CD1c-positive myeloid dendritic cell (primary cell): ENCODE results near the gene RHCE.
"Not testable (repeated sequence)": the region's sequence is repeated elsewhere in the genome, so short reads cannot be mapped to it uniquely, and the experiment has no call there.

Source experiments
- DNase-seq: peaks from one replicate; pipeline ENCODE4 v3.0.0-alpha.2; 2016; ENCODE audit errors: extremely low spot score

The RHCE gene

DNA sequence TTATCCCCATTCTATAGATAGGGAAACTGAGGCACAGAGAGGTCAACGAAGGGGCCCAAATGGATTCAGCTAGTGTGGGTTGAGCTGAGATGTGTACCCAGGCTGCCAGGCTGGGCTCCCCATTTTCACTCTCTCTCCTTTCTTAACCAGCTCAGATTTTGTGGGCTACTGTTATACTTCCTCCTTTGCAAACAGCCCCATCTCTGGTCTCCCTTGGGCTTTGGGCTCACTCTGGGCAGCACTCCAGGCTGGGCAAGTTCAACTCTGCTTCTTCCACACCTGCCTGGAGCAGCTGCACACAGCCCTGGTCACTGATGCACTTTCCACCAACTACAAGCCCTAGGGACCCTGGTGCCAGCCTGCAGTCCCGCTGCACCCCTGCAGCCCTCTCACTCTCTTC is 22.5 kb downstream of the RHCE start:
- DNase-seq = not testable (repeated sequence)

DNA sequence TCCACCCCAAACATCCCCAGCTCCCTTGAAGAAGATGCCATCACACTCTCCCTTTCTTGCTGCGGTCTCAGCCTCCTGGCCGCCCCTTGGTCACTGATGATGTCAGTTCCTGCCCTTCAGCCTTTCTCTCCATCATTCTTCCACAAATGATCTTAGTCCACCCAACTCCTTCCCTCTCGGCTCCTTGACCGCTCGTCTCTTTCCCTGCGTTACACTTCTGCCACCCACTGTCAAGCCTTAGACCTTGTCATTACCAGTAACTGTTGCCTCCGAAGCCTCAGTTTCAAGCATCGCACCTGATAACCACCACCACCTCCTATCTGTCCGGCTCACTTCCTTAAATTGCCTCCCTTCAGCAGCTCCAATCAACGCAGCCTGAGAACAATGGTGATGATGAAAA is 23.1 kb downstream of the RHCE start:
- not testable (repeated sequence) for DNase-seq

DNA sequence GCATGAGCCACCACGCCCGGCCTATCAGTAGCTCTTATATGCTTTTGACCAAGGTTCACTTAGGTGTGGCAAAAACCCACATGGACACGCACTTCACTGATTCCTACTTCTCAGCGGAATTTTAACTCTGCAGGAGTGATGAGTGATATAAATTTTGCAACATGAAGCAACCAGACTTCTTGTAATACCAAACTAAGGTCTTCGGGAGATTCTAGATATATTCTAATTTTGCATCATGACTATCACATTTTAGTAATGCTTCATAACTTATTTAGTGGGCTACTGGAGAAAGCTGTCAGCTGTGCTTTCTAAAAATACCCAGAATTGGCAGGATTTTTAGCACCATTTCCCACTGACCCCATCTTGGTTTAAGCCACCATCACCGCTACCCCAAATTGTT is 27.8 kb downstream of the RHCE start:
- no peak for DNase-seq

DNA sequence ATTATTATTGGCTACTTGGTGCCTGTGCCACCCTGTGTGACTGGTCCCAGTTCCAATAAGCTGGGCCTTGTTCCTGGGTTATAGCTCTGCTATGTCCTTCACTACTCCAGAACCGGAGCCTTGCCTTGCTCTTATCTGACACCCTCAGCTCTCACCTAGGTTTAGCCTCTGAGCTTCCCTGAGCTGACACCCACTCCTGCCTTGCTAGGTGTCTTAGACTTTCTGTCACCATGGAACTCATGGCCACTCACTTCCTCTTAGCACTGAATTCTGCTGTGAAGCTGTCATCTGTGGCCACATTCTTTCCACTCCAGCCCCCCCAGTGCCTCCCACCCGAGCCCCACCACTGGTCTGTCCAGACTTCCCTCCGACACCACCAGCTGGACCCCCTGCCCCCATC is 30.9 kb downstream of the RHCE start:
- DNase-seq = not testable (repeated sequence)

DNA sequence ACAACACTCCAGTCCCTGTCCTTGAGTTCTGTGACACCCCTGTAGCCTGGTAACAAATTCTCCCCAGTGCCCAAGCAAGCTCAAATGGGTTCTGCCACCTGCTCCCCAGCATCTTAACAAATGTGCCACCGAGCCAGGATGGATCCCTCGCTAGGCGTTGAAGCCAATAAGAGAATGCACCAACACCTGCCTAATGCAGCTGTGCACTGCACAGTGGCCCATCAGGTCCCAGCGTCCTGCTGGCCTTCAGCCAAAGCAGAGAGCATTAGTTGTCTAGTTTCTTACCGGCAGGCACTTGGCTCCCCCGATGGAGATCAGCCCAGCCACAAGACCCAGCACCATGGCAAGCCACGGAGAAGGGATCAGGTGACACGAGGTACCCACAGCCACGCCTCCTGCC is 31.9 kb downstream of the RHCE start:
- DNase-seq = not testable (repeated sequence)

DNA sequence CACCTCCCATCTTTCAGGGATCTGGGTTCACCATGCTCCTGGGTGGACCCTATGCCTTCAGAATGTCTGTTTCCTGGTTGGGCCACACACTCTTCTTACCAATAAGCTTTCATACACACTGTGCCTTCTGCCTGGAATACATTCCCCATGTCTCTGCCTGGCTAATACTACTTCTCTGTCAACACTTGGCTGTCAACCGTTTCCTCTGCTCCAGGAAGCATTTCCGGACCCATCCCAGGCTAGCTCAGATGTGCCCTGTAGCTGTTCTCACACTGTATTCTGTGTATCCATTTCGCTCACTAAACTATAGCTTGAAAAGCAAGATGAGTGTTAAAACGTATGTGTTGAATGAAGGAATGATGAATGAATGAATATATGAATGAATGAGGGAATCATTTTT is 33.5 kb downstream of the RHCE start:
- not testable (repeated sequence) for DNase-seq

DNA sequence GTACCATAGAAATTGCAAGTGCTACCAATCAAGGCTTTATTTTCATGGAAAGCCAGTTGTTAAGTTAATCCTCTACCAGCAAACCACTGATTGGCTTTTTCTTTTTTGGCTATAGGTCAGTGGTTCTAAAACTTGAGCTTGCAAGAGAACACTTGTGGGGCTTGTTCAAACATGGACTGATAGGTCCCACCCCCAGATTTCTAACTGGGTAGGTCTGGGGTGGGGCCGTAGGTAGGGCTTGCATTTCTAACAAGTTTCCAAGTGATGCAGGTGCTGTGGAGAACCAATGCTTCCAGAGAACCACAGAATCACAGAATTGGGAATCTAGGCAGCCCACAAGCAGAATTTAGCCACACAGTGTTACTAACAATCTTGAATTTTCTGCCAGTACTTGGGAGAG is 36.8 kb downstream of the RHCE start:
- DNase-seq = not testable (repeated sequence)

DNA sequence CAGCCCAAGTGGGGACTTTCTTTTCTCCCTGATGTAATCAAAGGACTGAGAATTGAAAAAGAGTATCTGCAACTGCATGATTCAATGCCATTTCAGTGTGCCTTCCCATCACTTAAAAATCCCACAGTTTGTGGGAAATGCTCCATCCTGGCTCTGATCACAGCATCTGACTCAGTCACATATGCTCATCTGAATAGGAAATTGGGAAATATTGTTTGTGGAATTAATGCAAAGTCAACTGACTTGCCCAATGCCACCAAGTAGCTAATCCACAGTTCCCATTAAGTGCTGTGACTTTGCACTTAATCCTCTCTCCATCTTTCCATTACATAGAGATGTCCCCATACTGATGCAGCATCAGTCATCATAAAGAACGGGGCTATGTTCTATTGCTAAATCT is 37.5 kb downstream of the RHCE start:
- peak; percentile 20 for DNase-seq

DNA sequence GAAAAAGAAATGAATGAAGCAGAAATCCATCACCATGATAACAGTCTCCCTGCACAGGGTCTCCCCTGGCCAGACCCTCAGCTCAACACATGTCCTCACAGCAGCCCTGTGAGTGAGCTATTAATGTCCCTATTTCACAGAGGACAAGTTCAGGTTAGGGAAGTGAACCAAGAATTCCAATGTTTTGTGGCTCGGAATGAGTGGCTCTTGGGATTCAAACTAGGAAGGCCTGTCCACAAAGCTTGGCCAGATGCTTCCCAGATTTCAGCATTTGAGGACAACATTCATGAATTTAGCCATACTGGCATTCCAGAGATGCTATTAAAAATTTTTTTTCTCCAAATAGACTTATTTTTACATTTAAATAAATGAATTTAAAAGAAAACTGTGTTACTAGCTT is 38.1 kb downstream of the RHCE start:
- DNase-seq = not testable (repeated sequence)

DNA sequence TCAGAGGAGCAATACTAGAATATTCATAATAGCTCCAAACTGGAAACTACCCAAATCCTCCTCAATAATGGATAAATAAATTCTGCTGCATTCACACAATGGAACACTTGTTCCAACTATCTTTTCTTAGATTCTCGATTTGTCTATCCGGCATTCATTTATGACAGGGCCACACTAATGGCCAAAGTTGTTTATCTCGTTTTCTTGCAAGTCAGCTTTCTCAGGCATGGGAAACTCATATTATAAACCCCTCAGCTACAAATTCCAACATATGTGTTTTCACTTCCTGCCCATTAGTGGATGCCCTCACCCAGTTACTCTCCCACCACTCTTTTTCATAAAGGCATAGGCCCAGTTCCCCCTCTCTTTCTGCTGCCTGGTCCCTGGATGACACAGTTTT is 42.3 kb downstream of the RHCE start:
- DNase-seq = not testable (repeated sequence)

DNA sequence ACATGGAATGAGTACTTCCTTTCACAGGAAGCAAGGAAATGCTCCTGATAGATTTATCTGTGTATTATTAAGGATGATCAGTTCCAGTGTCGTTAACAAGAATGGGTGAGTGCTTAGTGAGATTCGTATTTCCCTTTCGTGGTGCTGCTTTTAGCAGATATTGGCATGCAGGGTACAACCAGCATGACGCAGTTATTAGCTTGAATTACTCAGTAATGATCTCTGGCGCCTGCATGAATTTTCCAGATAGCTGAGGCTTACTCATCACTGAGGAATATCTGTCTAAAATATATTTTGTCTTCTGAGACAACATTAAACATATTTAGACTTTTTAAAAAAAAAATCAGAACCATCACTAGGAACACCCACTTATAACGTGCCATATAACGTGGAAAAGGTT is 48.9 kb downstream of the RHCE start:
- not testable (repeated sequence) for DNase-seq

DNA sequence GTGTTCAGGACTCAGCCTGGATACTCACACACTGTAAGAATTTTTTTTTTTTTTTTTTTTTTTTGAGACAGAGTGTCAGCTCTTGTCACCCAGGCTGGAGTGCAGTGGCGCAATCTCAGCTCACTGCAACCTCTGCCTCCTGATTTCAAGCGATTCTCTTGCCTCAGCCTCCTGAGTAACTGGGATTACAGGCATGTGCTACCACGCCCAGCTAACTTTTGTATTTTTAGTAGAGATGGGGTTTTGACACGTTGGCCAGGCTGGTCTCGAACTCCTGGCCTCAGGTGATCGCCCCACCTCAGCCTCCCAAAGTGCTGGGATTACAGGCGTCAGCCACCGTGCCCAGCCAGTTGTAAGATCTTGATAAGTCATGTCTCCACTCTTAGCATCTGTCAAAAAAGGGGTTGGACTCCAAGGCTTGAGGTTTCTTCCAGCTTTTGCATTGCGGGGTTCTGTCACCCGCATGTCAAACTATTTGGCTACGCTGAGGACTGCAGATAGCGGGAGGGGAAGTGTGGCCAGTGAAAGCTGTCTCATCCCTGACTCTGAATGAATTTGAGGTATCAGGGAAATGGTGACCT is 50.8 kb downstream of the RHCE start:
- not testable (repeated sequence) for DNase-seq

DNA sequence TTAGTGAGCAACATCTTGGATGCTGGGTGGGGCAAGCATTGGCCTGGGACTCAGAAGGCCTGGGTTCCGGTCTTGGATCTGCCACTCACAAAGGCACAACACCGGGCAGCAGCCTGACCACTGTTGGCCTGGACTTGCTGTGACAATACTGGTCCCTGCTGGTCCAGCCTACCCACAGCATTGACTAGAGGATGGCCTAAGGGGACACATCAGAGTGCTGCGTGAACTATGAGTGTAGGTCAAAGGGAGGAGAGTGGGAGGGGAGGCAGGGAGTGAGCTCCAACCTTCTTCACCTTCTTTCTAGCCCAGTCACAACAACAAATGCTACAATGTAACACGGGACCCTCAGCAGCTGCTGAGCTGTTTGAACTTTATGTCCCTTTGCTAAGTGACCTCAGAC is 51.4 kb downstream of the RHCE start:
- no peak for DNase-seq

DNA sequence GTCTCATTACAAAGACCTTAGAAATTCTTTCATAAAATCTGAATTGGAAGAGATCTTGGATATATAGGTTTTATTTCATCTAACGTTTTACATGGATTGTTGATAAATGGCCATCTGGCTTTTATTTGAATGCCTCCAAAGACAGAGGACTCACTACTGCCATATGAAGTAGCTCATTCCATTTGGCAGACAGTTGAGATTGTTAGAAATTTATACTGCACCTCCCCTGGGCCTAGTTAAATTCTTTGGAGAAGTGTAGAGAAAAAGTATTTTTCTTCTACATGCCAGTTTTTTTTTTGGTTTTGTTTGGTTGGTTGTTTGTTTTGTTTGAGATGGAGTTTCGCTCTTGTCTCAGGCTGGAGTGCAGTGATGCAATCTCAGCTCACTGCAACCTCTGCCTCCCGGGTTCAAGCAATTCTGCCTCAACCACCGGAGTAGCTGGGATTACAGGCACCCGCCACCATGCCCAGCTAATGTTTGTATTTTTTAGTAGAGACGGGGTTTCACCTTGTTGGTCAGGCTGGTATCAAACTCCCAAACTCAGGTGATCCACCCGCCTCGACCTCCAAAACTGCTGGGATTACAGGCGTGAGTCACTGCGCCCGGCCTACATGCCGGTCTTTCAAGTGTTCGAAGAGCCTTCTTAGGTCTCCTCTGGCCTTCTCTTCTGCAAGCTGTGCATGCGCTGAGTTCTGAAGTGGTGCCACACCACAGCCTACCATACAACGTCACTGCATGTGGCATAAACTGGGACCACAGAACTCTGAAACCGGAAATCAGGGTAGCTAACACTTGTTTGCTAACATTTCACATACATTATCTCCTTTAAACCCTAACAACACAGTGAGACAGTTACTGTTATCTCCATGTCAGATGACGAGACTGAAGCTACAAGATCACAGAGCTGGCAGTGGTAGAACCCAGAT is 57.7 kb downstream of the RHCE start:
- DNase-seq = not testable (repeated sequence)

DNA sequence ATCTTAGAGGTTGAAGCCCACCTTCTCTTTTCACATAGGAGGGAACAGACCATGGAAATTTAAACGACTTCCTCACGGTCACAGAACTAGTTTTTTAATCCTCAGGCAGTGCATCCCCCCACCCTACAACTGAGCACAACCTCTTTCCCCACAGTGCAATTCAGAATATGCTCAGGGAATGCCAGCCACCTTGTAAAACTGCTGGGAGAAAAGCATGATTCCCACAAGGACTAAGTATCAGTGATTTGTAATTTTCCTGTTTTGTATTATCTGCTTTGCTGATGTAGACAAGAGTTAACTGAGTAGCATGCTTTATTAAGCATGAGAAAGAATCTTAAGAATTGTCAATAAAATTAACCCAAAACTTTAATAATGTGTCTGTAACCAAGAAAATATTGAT is 58.7 kb downstream of the RHCE start:
- DNase-seq = no peak

DNA sequence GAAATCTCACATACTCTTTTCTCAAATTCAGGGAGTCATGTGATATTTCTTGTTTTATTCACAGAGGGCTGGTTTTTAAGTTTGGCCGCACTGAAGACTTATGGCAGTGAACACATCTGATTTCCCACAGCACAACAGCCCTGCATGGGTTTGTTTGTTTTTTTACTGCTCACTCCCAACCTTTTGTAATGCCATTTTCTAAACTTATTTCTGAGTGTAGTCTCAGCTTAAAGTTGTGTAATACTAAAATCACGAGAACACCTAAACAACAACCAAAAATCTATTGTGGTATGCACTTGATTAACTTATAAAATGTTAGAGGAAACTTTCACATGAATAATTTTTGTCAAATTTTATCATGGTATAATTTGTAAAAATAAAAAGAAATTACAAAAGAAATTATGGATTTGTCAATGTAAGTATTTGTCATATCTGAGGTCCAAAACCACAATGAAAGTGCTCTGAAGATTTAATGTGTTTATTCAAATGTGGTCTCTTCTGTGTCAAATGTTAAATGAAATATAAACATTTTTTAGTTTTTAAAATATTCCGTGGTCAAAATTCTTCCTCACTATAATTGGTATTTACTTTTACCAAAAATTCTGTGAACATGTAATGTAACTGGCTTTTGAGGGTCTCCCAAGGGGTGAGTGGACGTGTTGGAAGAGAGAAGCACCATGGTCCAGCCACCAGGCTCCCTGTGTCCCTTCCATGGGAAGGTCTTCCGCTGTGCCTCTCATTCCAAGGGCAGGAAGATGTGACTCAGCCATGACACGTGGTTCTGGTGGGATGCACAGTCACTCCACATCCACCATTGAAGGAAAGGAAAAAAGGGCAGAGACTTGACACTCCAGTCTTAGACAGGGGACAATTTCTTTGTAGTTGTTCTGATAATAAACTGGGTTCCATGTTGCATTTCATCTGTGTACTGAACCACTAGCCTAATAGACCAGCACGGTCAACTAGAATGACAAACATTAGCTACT is 59.7 kb downstream of the RHCE start:
- no peak for DNase-seq

DNA sequence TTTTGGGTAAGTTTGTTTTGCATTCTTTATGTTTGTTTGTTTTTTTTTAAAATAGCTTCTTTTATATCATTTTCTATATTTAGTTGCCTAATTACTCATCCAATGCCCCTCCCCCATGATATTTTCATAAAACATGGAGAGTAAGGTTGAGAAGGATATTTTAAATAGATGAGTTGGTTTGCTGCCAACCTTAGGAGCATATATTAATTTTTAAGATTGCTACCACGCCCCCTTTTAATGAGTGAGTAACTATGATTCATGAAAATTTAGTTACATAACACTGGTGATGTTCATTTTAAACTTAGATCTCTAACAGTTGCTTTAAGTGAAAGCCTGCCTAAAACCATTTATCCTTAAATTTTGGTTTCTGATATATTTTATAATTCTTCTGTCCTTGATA is 63.8 kb downstream of the RHCE start:
- no peak for DNase-seq

DNA sequence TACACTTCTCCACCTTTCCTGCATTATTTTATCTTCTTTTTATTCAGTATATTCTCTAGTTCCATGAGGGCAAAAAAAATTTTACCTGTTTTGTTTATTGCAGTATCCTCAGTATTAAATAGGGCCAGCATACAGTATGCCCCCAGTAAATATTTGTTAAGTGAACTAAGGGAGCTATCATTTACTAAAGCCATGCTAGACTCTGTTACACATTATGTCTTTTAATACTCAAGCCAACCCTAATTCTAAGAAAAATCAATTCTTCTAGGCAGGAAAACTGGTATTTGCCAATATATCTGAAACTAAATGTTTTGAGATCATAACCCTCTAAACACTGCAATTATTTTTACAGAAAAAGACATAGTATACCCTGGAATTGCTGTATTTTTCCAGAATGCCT is 64.2 kb downstream of the RHCE start:
- no peak for DNase-seq

DNA sequence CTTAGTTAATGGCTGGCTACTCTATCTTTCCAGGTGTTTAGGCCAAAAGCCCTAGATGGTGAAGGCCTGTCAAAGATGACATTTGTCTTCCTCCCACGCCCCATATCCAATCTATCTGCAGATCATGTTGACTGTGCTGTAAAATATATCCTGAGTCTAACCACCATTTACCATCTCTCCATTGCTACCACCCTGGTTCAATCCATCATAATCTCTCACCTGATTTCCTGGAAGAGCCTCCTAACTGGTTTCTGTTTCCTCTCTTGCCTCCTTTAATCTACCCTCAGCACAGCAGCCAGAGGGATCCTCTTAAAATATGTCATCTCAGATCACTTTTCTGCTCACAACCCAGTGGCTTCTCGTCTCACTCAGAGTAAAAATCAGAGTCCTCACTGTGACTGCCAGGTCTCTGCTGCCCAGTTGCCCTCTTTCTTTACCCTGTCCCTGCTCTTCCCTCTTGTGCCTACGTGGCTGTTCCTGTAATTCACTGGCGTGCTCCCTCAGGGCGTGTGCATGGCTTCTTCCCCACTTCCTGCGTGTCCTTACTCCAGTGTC is 64.7 kb downstream of the RHCE start:
- no peak for DNase-seq

DNA sequence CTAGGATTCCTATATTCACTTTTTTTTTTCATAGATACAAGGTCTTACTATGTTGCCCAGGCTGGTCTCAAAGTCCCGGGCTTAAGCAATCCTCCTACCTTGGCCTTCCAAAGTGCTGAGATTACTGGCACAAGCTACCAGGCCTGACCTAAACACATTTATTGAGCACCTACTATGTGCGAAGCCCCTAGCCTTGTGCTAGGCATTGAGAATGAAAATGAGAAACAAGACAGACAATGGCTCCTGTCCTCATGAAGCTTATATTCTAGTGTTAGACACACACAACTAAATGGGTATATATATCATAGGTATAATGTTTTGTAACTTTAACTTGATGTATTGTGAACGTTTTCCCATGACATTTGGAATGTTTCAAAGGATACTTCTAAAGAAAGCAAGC is 71.0 kb downstream of the RHCE start:
- no peak for DNase-seq

DNA sequence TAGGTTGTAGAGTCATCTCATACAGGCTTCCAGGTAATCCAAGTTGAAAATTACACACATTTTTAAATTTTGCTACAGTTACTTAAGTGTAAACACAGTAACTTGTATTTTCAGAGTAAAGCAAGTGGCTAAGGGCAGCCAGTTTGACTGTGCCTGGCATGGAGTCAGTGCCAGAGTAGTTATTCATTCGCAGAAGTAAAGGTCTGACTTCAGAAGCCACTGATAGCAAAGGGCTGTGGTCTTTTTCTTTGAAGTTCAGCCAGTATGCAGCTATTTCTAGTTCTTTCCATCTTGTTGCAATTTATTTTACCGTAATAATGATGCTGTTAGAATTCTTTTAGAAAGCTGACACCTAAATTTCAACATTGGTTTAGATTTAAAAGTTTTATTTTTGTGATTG is 73.1 kb downstream of the RHCE start:
- DNase-seq = no peak

DNA sequence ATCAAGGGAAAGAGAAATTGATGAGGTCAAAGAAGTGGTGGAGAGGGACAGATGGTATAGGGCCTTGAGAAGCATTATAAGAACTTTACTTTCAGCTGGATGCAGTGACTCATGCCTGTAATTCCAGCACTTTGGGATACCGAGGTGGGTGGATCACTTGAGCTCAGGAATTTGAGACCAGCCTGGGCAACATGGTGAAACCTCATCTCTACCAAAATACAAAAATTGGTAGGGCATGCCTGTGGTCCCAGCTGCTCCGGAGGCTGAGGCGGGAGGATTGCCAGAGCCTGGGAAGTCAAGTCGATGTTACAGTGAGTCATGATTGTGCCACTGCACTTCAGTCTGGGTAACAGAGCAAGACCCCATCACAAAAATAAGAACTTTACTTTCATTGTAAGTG is 76.8 kb downstream of the RHCE start:
- no peak for DNase-seq
